HL-60 (cell line): ENCODE measurements around the gene WWOX.

Experiments
- CTCF ChIP-seq: IDR thresholded peaks from one replicate; pipeline ENCODE4 v1.5.1; 2011; ENCODE audit warnings: low read length, control low read depth, inconsistent platforms; ENCODE audit not compliant: insufficient read depth
- TF ChIP-seq, protein P1 (sequence below): IDR thresholded peaks from 2 replicates; pipeline ENCODE4 v1.6.1; 2012; ENCODE audit warnings: low read depth; ENCODE audit not compliant: insufficient replicate concordance

DNA sequence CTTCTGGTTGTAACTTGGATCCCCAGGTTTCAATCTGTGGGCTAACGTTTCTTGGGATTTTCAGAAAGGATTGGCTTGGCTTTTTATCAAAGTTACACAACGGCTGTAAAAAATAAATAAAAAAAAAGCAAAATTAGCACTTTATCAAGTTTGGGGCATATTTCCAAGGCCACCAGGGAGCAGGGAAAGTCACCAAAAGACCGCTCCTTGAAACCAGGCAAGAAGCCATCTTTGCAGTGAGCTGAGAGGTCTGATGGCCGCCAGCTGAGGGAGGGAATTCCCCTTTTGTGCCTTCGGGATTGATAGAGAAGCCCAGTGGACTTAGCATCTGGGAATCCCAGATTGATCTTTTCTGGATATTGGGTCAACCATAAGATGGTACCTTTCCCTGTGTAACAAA, 192.2 kb downstream of the WWOX start:
- TF ChIP-seq CTCF: no peak
- TF ChIP-seq, protein P1, sequence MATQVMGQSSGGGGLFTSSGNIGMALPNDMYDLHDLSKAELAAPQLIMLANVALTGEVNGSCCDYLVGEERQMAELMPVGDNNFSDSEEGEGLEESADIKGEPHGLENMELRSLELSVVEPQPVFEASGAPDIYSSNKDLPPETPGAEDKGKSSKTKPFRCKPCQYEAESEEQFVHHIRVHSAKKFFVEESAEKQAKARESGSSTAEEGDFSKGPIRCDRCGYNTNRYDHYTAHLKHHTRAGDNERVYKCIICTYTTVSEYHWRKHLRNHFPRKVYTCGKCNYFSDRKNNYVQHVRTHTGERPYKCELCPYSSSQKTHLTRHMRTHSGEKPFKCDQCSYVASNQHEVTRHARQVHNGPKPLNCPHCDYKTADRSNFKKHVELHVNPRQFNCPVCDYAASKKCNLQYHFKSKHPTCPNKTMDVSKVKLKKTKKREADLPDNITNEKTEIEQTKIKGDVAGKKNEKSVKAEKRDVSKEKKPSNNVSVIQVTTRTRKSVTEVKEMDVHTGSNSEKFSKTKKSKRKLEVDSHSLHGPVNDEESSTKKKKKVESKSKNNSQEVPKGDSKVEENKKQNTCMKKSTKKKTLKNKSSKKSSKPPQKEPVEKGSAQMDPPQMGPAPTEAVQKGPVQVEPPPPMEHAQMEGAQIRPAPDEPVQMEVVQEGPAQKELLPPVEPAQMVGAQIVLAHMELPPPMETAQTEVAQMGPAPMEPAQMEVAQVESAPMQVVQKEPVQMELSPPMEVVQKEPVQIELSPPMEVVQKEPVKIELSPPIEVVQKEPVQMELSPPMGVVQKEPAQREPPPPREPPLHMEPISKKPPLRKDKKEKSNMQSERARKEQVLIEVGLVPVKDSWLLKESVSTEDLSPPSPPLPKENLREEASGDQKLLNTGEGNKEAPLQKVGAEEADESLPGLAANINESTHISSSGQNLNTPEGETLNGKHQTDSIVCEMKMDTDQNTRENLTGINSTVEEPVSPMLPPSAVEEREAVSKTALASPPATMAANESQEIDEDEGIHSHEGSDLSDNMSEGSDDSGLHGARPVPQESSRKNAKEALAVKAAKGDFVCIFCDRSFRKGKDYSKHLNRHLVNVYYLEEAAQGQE: no peak
